MCF 10A (cell line): ENCODE measurements around the gene POLN. TPM values are rescaled to one million over a fixed set of nuclear protein-coding genes. Genes with fewer than 3 reads are reported as not detected.

ENCODE experiments used
- BruUV-seq: library from RNA; stranded (reverse); fragments of 400-500 nt; replicated peaks from 2 replicates; lab custom pipeline; 2021; lab: Mats Ljungman, UMichigan
- CTCF ChIA-PET: fragments of 300-600 bp; sonication (Branson Sonifier 250); formaldehyde crosslinking; extraction: SDS; loops from one replicate; lab custom pipeline; 2021; ENCODE audit warnings: antibody characterized with exemption, inconsistent platforms; lab: Yijun Ruan, JAX
- POLR2A ChIA-PET: fragments of 300-600, 350-650 bp; sonication (Branson Sonifier 250); formaldehyde crosslinking; extraction: SDS; loops from one replicate; lab custom pipeline; 2020; ENCODE audit warnings: antibody characterized with exemption, inconsistent platforms; lab: Yijun Ruan, JAX
- DNase-seq: peaks from one replicate; pipeline ENCODE4 v3.0.0-alpha.2; 2018; ENCODE audit not compliant: unreplicated experiment
- H3K27ac Mint-ChIP-seq: one replicate; pipeline ENCODE4 v1.8.0; 2022; ENCODE audit warnings: mild to moderate bottlenecking, low read depth, mixed read lengths; ENCODE audit not compliant: unreplicated experiment
- H3K27me3 Mint-ChIP-seq: one replicate; pipeline ENCODE4 v1.8.0; 2022; ENCODE audit warnings: mixed read lengths; ENCODE audit not compliant: insufficient read depth, unreplicated experiment
- H3K36me3 Mint-ChIP-seq: one replicate; pipeline ENCODE4 v1.8.0; 2022; ENCODE audit warnings: mild to moderate bottlenecking, moderate library complexity, mixed read lengths; ENCODE audit not compliant: insufficient read depth, unreplicated experiment
- H3K4me1 Mint-ChIP-seq: one replicate; pipeline ENCODE4 v1.8.0; 2022; ENCODE audit warnings: mixed read lengths; ENCODE audit not compliant: insufficient read depth, unreplicated experiment
- H3K4me3 Mint-ChIP-seq: one replicate; pipeline ENCODE4 v1.8.0; 2022; ENCODE audit warnings: mild to moderate bottlenecking, moderate library complexity, mixed read lengths; ENCODE audit not compliant: unreplicated experiment
- H3K9me3 Mint-ChIP-seq: one replicate; pipeline ENCODE4 v1.8.0; 2022; ENCODE audit warnings: mixed read lengths; ENCODE audit not compliant: unreplicated experiment
- intact Hi-C: fragments of 100-400 bp; cut with micrococcal nuclease; formaldehyde crosslinking; loops from 2 replicates; pipeline ENCODE4 v1.14.1; 2022
- total RNA-seq: library from RNA; stranded (reverse); gene quantifications from 2 replicates; pipeline ENCODE4 v1.2.3, GENCODE V29; 2022
- TF ChIP-seq, protein P1 (sequence below): fragments of 200-600 bp; IDR thresholded peaks from one replicate; pipeline ENCODE4 v1.8.0; 2022; ENCODE audit warnings: antibody characterized with exemption, mild to moderate bottlenecking; ENCODE audit not compliant: unreplicated experiment

Gene POLN
- total RNA-seq, 1 experiment from 2014 or later: 3.1 TPM

GRCh38 chr4:2071912-2072867, 169.7 kb downstream of the POLN start:
- Mint-ChIP-seq H3K27me3 (no peaks in the 10 kb centered on the region), H3K27ac (no peak overlapping the region), H3K4me1 (no peaks in the 10 kb centered on the region), H3K36me3 (no peaks in the 10 kb centered on the region), H3K4me3 (no peak overlapping the region), H3K9me3 (no peaks in the 10 kb centered on the region)
- CTCF ChIA-PET: no interaction called here
- no peak for DNase-seq
- POLR2A ChIA-PET: no interaction called here
- no TSS peak for BruUV-seq
- intact Hi-C loops: no loop called here
- TF ChIP-seq, protein P1, sequence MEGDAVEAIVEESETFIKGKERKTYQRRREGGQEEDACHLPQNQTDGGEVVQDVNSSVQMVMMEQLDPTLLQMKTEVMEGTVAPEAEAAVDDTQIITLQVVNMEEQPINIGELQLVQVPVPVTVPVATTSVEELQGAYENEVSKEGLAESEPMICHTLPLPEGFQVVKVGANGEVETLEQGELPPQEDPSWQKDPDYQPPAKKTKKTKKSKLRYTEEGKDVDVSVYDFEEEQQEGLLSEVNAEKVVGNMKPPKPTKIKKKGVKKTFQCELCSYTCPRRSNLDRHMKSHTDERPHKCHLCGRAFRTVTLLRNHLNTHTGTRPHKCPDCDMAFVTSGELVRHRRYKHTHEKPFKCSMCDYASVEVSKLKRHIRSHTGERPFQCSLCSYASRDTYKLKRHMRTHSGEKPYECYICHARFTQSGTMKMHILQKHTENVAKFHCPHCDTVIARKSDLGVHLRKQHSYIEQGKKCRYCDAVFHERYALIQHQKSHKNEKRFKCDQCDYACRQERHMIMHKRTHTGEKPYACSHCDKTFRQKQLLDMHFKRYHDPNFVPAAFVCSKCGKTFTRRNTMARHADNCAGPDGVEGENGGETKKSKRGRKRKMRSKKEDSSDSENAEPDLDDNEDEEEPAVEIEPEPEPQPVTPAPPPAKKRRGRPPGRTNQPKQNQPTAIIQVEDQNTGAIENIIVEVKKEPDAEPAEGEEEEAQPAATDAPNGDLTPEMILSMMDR: no peak

DNA sequence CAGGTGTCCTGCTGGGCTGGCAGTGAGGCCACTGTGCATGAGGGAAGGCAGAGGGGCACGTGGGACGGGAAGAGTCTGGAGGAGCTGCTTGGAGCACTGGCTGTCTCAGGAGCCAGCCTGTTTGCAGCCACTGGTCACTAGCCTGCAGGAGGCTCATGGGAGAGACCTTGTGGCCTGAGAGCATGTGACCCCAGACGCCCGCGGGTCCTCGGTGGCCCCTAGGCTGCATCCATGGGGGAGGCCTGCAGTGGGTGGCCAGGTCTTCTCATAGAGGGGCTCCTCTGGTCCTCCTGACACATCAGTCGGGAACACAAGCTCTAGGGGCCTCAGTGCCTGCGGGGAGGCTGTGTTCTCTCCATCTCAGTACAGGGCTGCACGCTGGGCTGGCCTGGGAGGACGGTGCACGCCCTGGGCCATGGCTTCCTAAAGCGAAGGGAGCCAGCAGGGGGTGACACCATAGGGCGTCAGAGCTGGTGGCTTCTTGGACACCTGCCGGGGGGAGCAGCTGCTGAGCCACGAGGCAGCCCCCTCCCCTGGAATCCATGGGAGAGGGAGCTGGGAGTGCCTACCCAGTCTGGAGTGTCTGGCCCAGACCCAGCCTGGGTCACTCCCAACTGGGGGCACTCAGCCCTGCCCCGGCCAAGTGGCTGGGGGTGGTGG, 170.5 kb downstream of the POLN start:
- intact Hi-C loops: no loop called here
- ChIA-PET CTCF (no interaction called here), POLR2A (no interaction called here)
- Mint-ChIP-seq H3K27ac (no peak overlapping the region), H3K9me3 (no peaks in the 10 kb centered on the region), H3K4me3 (no peak overlapping the region), H3K27me3 (no peaks in the 10 kb centered on the region), H3K4me1 (no peaks in the 10 kb centered on the region), H3K36me3 (no peaks in the 10 kb centered on the region)
- no TSS peak for BruUV-seq
- TF ChIP-seq, protein P1: no peak
- no peak for DNase-seq

- CTCF ChIA-PET: no interaction called here
- no peaks in the 10 kb centered on the region for H3K27me3 Mint-ChIP-seq
Measured at GRCh38 chr4:2070421-2071251, 171.3 kb downstream of the POLN start.

More at GRCh38 chr4:2070421-2071251, 171.3 kb downstream of the POLN start:
- H3K9me3 Mint-ChIP-seq: no peaks in the 10 kb centered on the region
- H3K4me1 Mint-ChIP-seq: no peaks in the 10 kb centered on the region
- intact Hi-C loops: no loop called here
- no TSS peak for BruUV-seq
- TF ChIP-seq, protein P1: no peak
- DNase-seq: no peak
- H3K36me3 Mint-ChIP-seq: no peaks in the 10 kb centered on the region
- no peak overlapping the region for H3K27ac Mint-ChIP-seq
- POLR2A ChIA-PET: no interaction called here
- H3K4me3 Mint-ChIP-seq: no peak overlapping the region
